Activated T-cell treated with anti-CD3 and anti-CD28 coated beads for 48 hours (primary cell): Measurements from ENCODE around the gene PLGLB2.
"Not testable (repeated sequence)": the region's sequence is repeated elsewhere in the genome, so short reads cannot be mapped to it uniquely, and the experiment has no call there.

Source experiments
- DNase-seq: peaks from one replicate; pipeline ENCODE4 v3.0.0-alpha.2; 2020; ENCODE audit warnings: low read depth

The PLGLB2 gene

DNA sequence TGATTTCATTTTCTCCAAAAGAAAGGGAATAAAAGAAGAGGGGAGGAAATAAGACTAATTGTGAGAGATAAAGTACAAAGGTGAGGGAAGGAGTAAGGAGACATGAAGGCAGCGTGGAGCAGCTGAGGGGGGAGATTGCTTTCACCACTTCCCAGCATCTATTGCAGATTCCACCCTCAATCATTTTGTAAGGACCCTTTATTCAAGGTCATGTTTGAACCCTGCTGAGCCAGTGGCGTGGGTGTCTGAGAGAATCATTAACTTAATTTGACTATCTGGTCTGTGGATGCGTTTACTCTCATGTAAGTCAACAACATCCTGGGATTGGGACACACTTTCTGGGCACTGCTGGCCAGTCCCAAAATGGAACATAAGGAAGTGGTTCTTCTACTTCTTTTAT is at the start of gene PLGLB2:
PLGLB2 (plus strand) TSS at position 297 of the 400 bp plus-strand sequence; CDS start at position 364, 67 bp downstream.
- not testable (repeated sequence) for DNase-seq

DNA sequence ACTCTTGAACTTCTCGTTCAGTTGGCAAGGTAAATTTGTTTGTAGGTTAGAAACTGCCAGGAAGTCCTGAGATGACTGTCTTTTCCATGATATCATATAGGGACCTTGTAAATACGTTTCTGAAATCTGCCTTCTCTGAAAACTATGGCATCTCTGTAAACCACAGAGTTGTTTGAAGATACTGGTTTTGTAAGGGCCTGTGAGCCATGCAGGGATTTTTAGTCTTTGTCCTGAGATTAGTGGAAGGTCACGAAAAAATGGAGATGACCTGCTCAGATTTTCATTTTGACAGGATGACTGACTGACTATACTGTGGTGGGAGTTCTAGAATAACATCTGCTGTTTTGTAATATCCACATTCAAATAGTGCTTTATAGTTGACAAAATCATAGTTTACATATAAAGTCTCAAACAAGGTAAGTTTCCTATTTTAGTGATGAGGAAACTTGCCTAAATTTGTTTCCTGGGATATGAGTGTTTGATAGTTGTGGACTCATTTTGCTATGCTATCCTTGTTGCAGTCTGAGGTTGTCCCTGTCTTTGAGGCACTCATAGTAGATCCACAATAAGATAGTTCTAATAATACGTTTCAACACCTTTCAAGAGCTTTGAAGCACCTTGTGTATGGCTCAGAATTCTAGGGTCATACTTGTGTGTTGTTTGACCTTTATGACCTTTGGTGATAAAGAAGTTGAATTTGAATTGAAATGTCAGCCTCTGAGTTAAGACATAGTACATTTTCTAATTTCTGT is 43.1 kb upstream of the PLGLB2 start:
- not testable (repeated sequence) for DNase-seq

DNA sequence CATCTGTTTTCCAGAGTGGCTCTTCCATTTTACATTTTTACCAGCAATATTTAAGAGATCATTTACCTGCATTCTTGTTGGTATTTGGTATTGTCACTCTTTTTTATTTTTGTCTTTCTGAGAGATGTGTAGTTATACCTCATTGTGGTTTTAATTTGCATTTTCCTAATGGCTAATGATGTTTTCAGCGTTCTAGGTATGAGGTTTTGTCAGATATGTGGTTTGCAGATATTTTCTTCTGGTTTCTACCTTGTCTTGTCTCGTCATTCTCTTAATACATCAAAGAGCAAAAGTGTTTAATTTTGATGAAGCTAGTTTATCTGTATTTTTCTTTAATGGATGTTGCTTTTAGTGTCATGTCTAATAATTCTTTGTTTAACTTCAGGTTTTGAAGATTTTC is 39.5 kb upstream of the PLGLB2 start:
- DNase-seq: not testable (repeated sequence)

DNA sequence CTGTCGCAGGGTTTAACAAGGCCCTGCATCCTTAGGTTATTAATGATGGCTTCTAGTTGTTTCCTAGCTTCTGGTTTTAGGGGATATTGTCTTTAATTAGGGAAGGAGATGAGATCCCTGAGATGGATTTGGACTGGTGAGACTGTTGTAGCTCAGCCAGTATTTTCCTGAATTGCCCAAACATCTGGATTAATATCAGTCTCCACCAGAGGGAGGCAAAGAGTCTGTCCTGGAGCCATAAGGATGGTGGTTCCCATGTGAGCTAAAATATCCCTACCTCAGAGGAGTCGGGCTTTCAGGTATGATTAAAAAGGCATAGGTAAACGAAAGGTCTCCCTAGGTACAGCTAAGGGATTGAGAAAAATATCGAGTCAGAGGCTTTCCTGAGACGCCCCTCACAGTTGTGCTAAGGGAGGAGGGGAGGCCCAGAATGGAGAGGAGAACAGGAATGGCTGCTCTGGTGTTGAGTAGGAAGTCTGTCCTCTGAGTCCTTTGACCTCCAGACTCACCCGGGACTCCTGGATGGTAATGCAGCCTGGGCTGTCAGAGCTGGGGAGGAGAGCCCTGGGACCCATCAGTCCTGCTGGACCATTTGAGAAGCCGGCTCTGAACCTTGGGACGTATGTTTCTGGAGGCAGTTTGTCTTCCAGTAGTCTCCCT is 19.8 kb upstream of the PLGLB2 start:
- not testable (repeated sequence) for DNase-seq

DNA sequence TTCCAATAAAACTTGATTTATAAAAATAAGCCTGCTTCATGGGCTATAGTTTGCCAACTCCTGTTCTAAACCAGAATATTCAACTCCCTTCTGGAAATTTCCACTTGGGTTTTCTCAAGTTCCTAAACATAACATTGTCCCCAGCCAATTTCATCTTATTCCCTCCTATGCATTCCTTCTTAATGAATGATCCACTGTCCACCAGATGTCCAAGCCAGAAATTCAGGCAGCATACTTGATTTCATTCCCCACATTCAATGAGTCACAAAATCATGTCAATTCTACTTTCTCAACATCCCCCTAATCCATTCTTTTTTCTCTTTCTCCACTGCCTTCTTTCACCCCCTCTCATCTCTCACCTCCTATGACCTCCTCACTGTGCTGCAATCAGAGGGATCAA is 7.0 kb upstream of the PLGLB2 start:
- not testable (repeated sequence) for DNase-seq

DNA sequence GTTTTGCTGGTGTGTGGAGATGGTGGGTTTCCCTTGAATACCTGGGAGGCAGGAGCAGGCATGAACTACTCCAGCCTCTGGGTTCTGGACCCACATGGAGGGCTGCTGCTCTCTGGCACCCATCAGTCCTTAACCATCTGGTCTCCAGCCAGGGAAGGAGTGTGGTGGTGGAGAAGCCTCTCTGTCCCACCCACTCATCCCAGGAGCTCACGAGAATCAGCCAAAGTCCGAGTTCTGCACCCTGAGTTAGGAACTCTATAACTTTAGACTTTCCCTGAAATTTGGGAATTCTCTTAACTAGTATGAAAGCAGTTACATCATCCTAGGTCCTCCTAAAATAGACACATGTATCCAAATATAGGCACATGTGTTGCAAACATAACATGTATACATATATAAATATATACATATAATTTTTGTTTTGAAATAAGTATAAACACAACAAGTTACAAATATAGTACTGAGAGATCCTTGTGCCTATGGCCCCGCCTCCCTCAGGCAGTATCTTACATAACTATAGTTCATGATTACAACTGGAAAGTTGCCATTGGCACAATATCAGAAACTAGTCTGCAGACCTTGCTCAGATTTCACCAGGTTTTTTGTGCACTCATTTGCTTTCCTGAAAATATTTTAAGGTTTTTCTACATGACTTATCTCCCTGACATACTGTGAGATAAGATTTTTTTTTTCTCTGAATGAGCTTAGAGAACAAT is 5.3 kb upstream of the PLGLB2 start:
- not testable (repeated sequence) for DNase-seq

DNA sequence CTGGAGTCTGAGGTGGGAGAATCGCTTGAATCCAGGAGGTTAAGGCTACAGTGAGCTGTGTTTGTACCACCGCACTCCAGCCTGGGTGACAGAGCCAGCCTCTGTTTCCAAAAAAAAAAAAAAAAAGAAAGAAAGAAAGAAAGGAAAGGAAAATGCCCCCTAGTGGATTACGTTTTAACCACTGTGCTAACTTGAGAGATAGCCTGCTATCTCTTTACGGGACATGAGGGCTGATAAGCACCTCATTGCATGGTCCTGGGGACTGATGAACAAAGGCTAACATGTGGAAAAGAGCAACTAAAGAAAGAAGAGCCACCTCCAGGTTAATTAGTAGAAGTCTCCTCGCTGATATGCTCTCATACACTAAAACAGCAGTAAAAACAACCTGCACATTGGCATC is 4.2 kb upstream of the PLGLB2 start:
- DNase-seq: not testable (repeated sequence)

DNA sequence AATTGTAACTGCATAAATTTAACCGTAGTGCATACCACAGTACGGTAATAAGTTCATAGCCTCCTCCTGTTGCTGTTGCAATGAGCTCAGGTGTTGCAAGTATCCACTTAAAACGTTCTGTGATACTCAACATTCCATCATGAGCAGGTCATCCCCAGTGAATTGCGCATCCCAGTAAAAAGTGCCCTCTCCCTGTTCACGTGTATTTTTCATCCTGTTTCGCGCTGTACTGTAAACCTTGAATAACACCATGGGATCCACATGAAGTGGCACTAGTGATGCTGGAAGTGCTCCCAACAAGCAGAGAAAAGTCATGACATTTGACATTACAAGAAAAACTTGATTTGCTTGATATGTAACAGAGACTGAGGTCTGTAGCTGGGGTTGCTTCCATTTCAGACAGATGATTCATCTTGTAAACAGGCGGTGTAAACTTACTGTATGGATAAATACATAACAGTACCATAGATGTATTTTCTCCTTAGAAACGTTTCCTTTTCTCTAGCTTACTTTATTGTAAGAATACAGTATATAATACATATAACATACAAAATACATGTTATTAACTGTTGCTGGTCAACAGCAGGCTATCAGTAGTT is 2.4 kb upstream of the PLGLB2 start:
- DNase-seq: not testable (repeated sequence)

DNA sequence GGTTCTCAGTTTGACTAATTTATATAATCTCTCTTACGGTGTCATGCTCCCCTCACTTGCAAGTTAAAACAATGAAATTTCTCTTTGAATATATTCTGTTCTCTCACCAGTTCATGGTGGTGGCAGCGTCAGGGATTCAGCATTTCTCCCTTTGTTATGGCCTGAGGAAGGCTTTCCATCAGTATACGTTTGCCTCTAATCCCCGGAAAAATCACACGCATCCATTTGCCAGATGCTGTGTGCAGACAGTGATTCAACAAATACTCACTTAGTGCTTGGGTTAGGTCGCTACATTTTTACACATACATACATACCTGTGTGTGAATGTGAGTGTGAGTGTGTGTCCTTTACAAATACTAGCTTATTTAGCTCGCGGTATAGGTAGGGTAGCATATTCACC is 637 bp downstream of the PLGLB2 start:
- not testable (repeated sequence) for DNase-seq

DNA sequence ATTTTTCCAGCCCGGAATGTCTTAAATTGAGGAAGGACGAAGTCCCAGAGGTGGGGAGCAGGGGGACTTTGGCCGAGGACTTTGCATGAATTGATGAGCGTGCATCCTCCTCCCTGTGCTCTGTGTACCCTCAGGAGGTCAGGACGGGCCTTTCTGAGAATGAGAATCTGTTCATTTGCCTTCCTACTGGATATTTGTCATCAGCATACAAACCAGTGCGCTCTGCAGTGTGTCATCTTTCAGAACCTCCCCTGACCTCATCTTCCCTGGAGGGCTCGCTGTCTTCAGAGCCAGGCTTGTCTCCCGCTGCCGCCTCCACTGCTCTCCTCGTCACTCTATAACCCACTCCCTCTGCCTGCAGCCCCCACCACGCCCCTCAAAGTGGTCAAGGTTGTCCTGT is 2.7 kb downstream of the PLGLB2 start:
- DNase-seq: not testable (repeated sequence)

DNA sequence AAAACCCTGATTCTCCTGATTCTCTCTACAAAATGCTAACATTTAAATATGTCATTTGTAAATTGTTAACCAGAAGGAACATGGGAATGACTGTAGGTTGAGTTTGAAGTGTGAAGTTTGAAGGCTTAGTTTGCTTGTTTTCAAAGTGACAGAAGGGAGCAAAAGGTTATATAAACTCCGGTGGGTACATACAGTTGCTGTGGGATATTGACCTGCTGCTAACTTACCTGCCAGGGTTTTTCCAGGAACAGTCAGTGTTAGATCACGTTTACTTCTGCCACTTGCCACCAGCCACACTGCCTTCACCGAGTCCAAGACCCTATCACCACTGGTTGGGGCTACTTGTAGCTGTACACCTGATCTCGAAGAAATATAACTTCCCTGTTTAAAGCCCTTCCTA is 6.9 kb downstream of the PLGLB2 start:
- DNase-seq: not testable (repeated sequence)
